GM23248 (cell line): Measurements from ENCODE around the gene VIPR2. TPM values are rescaled to one million over a fixed set of nuclear protein-coding genes. Genes with fewer than 3 reads are reported as not detected.

Experiments used
- DNase-seq: peaks from one replicate; pipeline ENCODE4 v3.0.0-alpha.2; 2015
- H2AFZ ChIP-seq: fragments of 200-600 bp; sonication (generic); 2 replicates; pipeline ENCODE4 v1.6.1; 2016; ENCODE audit warnings: antibody characterized with exemption
- H3F3A ChIP-seq: fragments of 200-600 bp; sonication (generic); 2 replicates; pipeline ENCODE4 v1.6.1; 2016; ENCODE audit warnings: mild to moderate bottlenecking, antibody characterized with exemption, mixed run types; ENCODE audit not compliant: insufficient read depth
- H3K27ac ChIP-seq: fragments of 200-600 bp; sonication (generic); 2 replicates; pipeline ENCODE4 v1.5.1; 2016; ENCODE audit warnings: mild to moderate bottlenecking
- H3K27me3 ChIP-seq: fragments of 200-600 bp; sonication (generic); replicated peaks from 2 replicates; pipeline ENCODE4 v1.6.1; 2016; ENCODE audit warnings: mild to moderate bottlenecking; ENCODE audit not compliant: insufficient read depth
- H3K36me3 ChIP-seq: fragments of 200-600 bp; sonication (generic); 2 replicates; pipeline ENCODE4 v1.6.1; 2016; ENCODE audit warnings: low read depth, mild to moderate bottlenecking
- H3K4me1 ChIP-seq: fragments of 200-600 bp; sonication (generic); 2 replicates; pipeline ENCODE4 v1.6.1; 2016; ENCODE audit warnings: mild to moderate bottlenecking; ENCODE audit not compliant: insufficient read depth
- H3K4me2 ChIP-seq: fragments of 200-600 bp; sonication (generic); one replicate; pipeline ENCODE4 v1.6.1; 2016; ENCODE audit warnings: mild to moderate bottlenecking; ENCODE audit not compliant: unreplicated experiment
- H3K4me3 ChIP-seq: fragments of 200-600 bp; sonication (generic); 2 replicates; pipeline ENCODE4 v1.5.1; 2016; ENCODE audit warnings: mild to moderate bottlenecking
- H3K79me2 ChIP-seq: fragments of 200-600 bp; sonication (generic); 2 replicates; pipeline ENCODE4 v1.6.1; 2016; ENCODE audit warnings: mild to moderate bottlenecking; ENCODE audit not compliant: insufficient read depth
- H3K9ac ChIP-seq: fragments of 200-600 bp; sonication (generic); 2 replicates; pipeline ENCODE4 v1.6.1; 2016; ENCODE audit warnings: mild to moderate bottlenecking
- H3K9me2 ChIP-seq: fragments of 200-600 bp; sonication (generic); 2 replicates; pipeline ENCODE4 v1.6.1; 2016; ENCODE audit warnings: mixed run types, mild to moderate bottlenecking, moderate library complexity; ENCODE audit not compliant: insufficient read depth
- H3K9me3 ChIP-seq: fragments of 200-600 bp; sonication (generic); one replicate; pipeline ENCODE4 v1.6.1; 2017; ENCODE audit warnings: low read depth
- H4K20me1 ChIP-seq: fragments of 200-600 bp; sonication (generic); 2 replicates; pipeline ENCODE4 v1.6.0; 2016; ENCODE audit not compliant: insufficient read depth
- EZH2 ChIP-seq: fragments of 200-600 bp; sonication (generic); IDR thresholded peaks from 2 replicates; pipeline ENCODE4 v1.6.1; 2018; ENCODE audit warnings: antibody characterized with exemption, mild to moderate bottlenecking; ENCODE audit not compliant: insufficient read depth, poor library complexity, severe bottlenecking
- EZH2phosphoT487 ChIP-seq: fragments of 200-600 bp; sonication (generic); IDR thresholded peaks from 2 replicates; pipeline ENCODE4 v1.6.1; 2018; ENCODE audit warnings: antibody characterized with exemption, moderate library complexity, mild to moderate bottlenecking, low read depth; ENCODE audit not compliant: insufficient read depth
- WGBS, 2 experiments: methylation state at CpG; one replicate each; pipeline ENCODE4 v1.1.6; 2015 to 2017; ENCODE audit warnings: low lambda C conversion rate in 2 of 2, low coverage in 1 of 2; ENCODE audit errors: missing lambda C conversion rate in 2 of 2; 5-methylcytosine and 5-hydroxymethylcytosine counted together
- in situ Hi-C: fragments of 300-500 bp; cut with MboI; formaldehyde crosslinking; loops from 2 replicates; pipeline ENCODE4 v1.15.0; 2020
- polyA plus RNA-seq: library from polyadenylated mRNA; unstranded; fragments of >200 nt; fragmentation: Nextera tagmentation; extraction: Ambion mirVana; gene quantifications from 2 replicates; pipeline ENCODE4 v1.2.1, GENCODE V29; 2016
- total RNA-seq: library from RNA; depleted of rRNA; stranded (reverse); fragments of >200 nt; shearing (Covaris generic); gene quantifications from 2 replicates; pipeline ENCODE4 v1.2.3, GENCODE V29; 2014

The VIPR2 gene
- total and polyA plus RNA-seq, 2 experiments from 2014 or later = not detected

DNA sequence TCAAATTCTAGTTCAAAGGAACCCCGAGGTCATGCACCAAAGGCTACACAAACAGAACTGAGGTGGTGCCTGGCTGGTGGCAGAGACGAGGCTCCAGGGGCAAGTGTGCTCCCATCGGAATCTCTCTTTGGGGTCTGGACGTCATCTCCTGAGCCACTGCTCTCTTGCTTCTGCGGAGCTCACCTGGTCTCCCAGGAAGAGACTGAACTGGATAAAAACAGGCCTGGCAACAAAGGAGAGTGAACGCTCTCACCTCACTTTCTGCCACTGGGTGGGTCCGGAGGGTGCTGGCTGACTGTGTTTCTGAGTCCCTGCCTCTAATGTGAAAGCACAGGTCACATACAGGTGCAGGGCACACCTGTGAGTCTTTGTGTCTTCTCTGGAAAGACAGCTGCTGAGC, 22.4 kb downstream of the VIPR2 start:
- Histone ChIP-seq H3K27me3 (no peaks in the 10 kb centered on the region), H2AFZ (no peak overlapping the region), H3F3A (no peaks in the 10 kb centered on the region), H3K36me3 (no peaks in the 10 kb centered on the region), H3K4me1 (no peaks in the 10 kb centered on the region), H4K20me1 (no peaks in the 10 kb centered on the region), H3K79me2 (no peaks in the 10 kb centered on the region), H3K9ac (no peak overlapping the region), H3K4me2 (no peak overlapping the region), H3K9me2 (no peaks in the 10 kb centered on the region), H3K4me3 (no peak overlapping the region), H3K9me3 (no peaks in the 10 kb centered on the region), H3K27ac (no peak overlapping the region)
- 38 to 40% methylated on average over 7 of the region's 7 CpGs for whole genome bisulfite sequencing, 2 experiments
- no peak for DNase-seq
- TF ChIP-seq EZH2 (no peak), EZH2phosphoT487 (no peak)
- in situ Hi-C loops = no loop called here

- Histone ChIP-seq H3K27ac (no peak overlapping the region), H3K4me1 (no peaks in the 10 kb centered on the region), H3K4me3 (no peak overlapping the region), H3K79me2 (no peaks in the 10 kb centered on the region), H3K36me3 (no peaks in the 10 kb centered on the region), H3K9me3 (no peaks in the 10 kb centered on the region), H2AFZ (no peak overlapping the region), H4K20me1 (no peaks in the 10 kb centered on the region), H3F3A (no peaks in the 10 kb centered on the region), H3K9me2 (no peaks in the 10 kb centered on the region), H3K9ac (no peak overlapping the region), H3K27me3 (no peaks in the 10 kb centered on the region), H3K4me2 (no peak overlapping the region)
- DNase-seq = no peak
- 50 to 58% methylated on average over 4 of the region's 4 CpGs for WGBS, 2 experiments
- in situ Hi-C loops = no loop called here
- TF ChIP-seq EZH2phosphoT487 = no peak
- TF ChIP-seq EZH2 = no peak
Observed at GRCh38 chr7:159121476-159121875, 23.2 kb downstream of the VIPR2 start.

DNA sequence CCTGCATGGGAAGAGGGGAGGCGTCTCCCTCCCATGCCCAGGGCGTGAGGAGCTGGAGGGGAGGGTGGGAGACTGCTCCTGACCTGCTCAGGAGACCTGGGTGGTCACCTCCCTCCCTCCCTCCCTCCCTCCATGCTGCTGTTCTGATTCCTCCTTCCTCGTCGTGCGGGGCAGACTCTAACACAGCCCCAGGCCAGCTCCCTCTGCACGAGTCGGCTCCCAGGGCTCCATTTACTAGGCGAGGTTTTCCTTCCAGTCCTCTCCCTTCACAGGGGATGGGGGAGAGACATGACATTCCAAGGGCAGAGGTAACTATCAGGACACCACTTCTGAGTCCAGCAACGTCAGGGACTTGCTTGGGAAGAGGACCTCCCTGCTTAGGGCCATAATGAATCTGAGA, 23.6 kb downstream of the VIPR2 start:
- DNase-seq = no peak
- no peaks in the 10 kb centered on the region for H3F3A ChIP-seq
- no peaks in the 10 kb centered on the region for H3K9me3 ChIP-seq
- H3K4me3 ChIP-seq = no peak overlapping the region
- H2AFZ ChIP-seq = no peak overlapping the region
- H3K9ac ChIP-seq = no peak overlapping the region
- H3K4me2 ChIP-seq = no peak overlapping the region
- H3K79me2 ChIP-seq = no peaks in the 10 kb centered on the region
- no peaks in the 10 kb centered on the region for H3K27me3 ChIP-seq
- WGBS, 2 experiments = 23 to 39% methylated on average over 8 to 9 of the region's 9 CpGs
- H4K20me1 ChIP-seq = no peaks in the 10 kb centered on the region
- in situ Hi-C loops = no loop called here
- TF ChIP-seq EZH2 (no peak), EZH2phosphoT487 (no peak)
- no peaks in the 10 kb centered on the region for H3K4me1 ChIP-seq
- no peak overlapping the region for H3K27ac ChIP-seq
- no peaks in the 10 kb centered on the region for H3K9me2 ChIP-seq
- no peaks in the 10 kb centered on the region for H3K36me3 ChIP-seq

- no peak overlapping the region for H3K4me2 ChIP-seq
- 49 to 53% methylated on average over 7 of the region's 7 CpGs for WGBS, 2 experiments
Observed at GRCh38 chr7:159120540-159120919, 24.1 kb downstream of the VIPR2 start.

GRCh38 chr7:159119851-159120539, 24.7 kb downstream of the VIPR2 start:
- Histone ChIP-seq H3K9me3 (no peaks in the 10 kb centered on the region), H3K9me2 (no peaks in the 10 kb centered on the region), H3F3A (no peaks in the 10 kb centered on the region), H2AFZ (no peak overlapping the region), H3K27ac (no peak overlapping the region), H3K9ac (no peak overlapping the region), H3K79me2 (no peaks in the 10 kb centered on the region), H3K36me3 (no peaks in the 10 kb centered on the region), H3K4me2 (no peak overlapping the region), H3K4me1 (no peaks in the 10 kb centered on the region), H3K27me3 (no peaks in the 10 kb centered on the region), H3K4me3 (no peak overlapping the region), H4K20me1 (no peaks in the 10 kb centered on the region)
- 15 to 26% methylated on average over 11 of the region's 11 CpGs for WGBS, 2 experiments
- in situ Hi-C loops = no loop called here
- no peak for DNase-seq
- no peak for TF ChIP-seq EZH2phosphoT487
- TF ChIP-seq EZH2 = no peak

More at GRCh38 chr7:159120540-159120919, 24.1 kb downstream of the VIPR2 start:
- H3K9ac ChIP-seq = no peak overlapping the region
- no peak for DNase-seq
- no peaks in the 10 kb centered on the region for H3K79me2 ChIP-seq
- no peaks in the 10 kb centered on the region for H3K9me2 ChIP-seq
- no peaks in the 10 kb centered on the region for H3K9me3 ChIP-seq
- H4K20me1 ChIP-seq = no peaks in the 10 kb centered on the region
- no peaks in the 10 kb centered on the region for H3K36me3 ChIP-seq
- no peak overlapping the region for H2AFZ ChIP-seq
- H3K4me3 ChIP-seq = no peak overlapping the region
- TF ChIP-seq EZH2phosphoT487 (no peak), EZH2 (no peak)
- H3F3A ChIP-seq = no peaks in the 10 kb centered on the region
- H3K4me1 ChIP-seq = no peaks in the 10 kb centered on the region
- H3K27ac ChIP-seq = no peak overlapping the region
- in situ Hi-C loops = no loop called here
- H3K27me3 ChIP-seq = no peaks in the 10 kb centered on the region
